ENCODE measurements around the gene PIK3R3. TPM values are rescaled to one million over a fixed set of nuclear protein-coding genes. Genes with fewer than 3 reads are reported as not detected.

Gene PIK3R3
- total and polyA plus RNA-seq, 7 donors, result 6.7 to 24.2 (median 17.4) TPM

DNA sequence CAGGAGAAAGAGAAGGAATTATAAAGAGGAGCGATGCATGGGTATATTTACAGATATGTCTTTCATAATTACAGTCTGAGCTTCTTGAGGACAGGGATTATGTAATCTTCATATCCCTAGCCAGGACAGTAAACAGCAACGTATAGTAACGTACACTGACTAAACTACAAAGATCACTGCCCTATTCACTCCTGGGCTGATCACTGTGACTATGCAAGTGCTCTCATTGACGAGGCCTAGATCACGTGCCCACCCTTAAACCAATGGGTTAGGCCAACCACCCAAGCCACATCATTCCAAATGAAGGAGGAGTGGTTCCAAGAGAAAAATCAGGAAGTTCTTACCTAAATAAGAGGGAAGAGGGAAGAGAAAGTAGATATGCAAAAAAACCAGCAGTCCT lies 18.5 kb downstream of the PIK3R3 start:
- no peaks in the 10 kb centered on the region for H3K27me3 ChIP-seq (ENCODE audit: insufficient read depth in 3 of 3, low read length in 2 of 3)
- 89 to 95% (median 93%) methylated on average over 5 of the region's 5 CpGs for WGBS, 3 donors
- intact Hi-C loops (cut with DNase I), result no loop called here
- TF ChIP-seq, protein P1, sequence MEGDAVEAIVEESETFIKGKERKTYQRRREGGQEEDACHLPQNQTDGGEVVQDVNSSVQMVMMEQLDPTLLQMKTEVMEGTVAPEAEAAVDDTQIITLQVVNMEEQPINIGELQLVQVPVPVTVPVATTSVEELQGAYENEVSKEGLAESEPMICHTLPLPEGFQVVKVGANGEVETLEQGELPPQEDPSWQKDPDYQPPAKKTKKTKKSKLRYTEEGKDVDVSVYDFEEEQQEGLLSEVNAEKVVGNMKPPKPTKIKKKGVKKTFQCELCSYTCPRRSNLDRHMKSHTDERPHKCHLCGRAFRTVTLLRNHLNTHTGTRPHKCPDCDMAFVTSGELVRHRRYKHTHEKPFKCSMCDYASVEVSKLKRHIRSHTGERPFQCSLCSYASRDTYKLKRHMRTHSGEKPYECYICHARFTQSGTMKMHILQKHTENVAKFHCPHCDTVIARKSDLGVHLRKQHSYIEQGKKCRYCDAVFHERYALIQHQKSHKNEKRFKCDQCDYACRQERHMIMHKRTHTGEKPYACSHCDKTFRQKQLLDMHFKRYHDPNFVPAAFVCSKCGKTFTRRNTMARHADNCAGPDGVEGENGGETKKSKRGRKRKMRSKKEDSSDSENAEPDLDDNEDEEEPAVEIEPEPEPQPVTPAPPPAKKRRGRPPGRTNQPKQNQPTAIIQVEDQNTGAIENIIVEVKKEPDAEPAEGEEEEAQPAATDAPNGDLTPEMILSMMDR (IDR thresholded peaks at IDR 0.05), result no peak
- no peaks in the 10 kb centered on the region for H3K4me1 ChIP-seq
- no peaks in the 10 kb centered on the region for H3K9me3 ChIP-seq
- ATAC-seq (peak in 2 of 4 donors; percentile 37 to 44), DNase-seq (no peak)
- H3K27ac ChIP-seq, result no peak overlapping the region
- H3K4me3 ChIP-seq, result no peak overlapping the region
- no peaks in the 10 kb centered on the region for H3K36me3 ChIP-seq (ENCODE audit: insufficient read depth in 1 of 2, low read depth in 1 of 2)

DNA sequence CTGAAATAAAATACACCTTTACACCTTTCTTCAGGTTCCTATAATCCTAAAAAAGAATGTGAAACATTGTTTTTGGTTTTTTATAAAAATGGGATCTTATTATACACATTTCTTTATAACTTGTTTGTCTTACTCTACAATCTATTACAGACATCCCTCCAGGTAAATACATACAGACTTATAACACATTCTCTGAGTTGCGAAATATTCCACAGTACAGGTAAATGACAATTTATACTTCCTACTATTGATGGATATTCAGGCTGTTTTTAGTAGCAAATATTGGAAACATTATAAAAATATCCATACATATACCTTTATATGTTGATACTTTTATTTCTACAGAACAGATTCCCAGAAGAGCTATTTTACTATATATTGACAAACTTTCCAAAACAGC lies 20.3 kb downstream of the PIK3R3 start:
- no peaks in the 10 kb centered on the region for H3K9me3 ChIP-seq
- 96 to 99% (median 96%) methylated on average over 1 of the region's 1 CpG for WGBS, 3 donors
- no peaks in the 10 kb centered on the region for H3K4me1 ChIP-seq
- TF ChIP-seq, protein P1 (IDR thresholded peaks at IDR 0.05), result no peak
- intact Hi-C loops (cut with DNase I), result no loop called here
- H3K36me3 ChIP-seq (ENCODE audit: insufficient read depth in 1 of 2, low read depth in 1 of 2), result no peaks in the 10 kb centered on the region
- no peak overlapping the region for H3K4me3 ChIP-seq
- no peak for ATAC-seq
- DNase-seq, result no peak
- no peak overlapping the region for H3K27ac ChIP-seq
- H3K27me3 ChIP-seq (ENCODE audit: insufficient read depth in 3 of 3, low read length in 2 of 3), result no peaks in the 10 kb centered on the region

DNA sequence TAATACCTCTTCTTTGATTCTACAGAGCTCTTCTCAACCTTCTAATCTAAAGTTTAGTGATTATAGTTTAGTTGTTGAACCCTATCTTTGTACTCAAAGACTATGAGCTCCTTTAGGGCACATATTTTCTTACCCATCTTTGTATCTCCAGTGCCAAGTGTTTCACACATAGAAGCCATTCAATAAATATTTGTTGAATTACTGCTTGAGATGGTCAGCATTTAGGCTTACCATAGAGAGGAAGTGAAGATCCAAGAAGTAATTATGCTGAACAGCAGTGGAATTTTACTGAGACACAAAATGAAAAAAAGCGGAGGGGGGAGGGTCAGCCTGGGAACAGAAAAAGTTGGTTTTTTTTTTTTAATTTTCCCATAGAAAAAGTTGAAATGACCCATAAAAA lies 21.9 kb downstream of the PIK3R3 start:
- TF ChIP-seq, protein P1 (IDR thresholded peaks at IDR 0.05), result no peak
- no peak for DNase-seq
- intact Hi-C loops (cut with DNase I), result no loop called here
- Histone ChIP-seq H3K4me3 (no peak overlapping the region), H3K9me3 (no peaks in the 10 kb centered on the region), H3K4me1 (no peaks in the 10 kb centered on the region), H3K27ac (no peak overlapping the region), H3K27me3 (ENCODE audit: insufficient read depth in 3 of 3, low read length in 2 of 3) (no peaks in the 10 kb centered on the region), H3K36me3 (ENCODE audit: insufficient read depth in 1 of 2, low read depth in 1 of 2) (no peaks in the 10 kb centered on the region)
- 87 to 100% (median 93%) methylated on average over 1 of the region's 1 CpG for WGBS, 3 donors
- no peak for ATAC-seq

DNA sequence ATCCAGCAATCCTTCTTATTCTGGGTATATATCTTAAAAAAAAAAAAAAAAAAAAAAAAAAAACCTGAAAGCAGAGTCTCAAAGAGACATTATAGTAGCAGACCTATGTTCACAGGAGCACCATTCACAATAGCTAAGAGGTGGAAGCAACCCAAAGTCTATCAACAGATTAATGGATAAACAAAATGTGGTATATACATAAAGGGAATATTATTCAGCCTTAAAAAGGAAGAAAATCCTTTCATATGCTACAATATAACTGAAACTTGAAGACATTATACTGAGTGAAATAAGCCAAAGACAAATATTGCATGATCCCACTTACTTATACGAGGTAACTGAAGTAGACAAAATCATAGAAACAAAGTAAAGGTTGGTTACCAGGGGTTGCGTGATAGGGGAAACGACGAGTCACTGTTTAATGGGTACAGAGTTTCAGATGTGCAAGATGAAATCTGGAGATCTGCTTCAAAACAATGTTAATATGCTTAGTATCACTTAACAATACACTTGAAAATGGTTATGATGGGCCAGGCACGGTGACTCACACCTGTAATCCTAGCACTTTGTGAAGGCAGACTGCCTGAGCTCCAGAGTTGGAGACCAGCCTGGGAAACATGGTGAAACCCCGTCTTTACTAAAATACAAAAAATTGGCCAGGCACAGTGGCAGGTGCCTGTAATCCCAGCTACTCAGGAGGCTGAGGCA lies 29.5 kb downstream of the PIK3R3 start:
- no peaks in the 10 kb centered on the region for H3K4me1 ChIP-seq
- ATAC-seq, result peak in 2 of 4 donors; percentile 62 to 68
- intact Hi-C loops (cut with DNase I), result no loop called here
- no peak for DNase-seq
- no peaks in the 10 kb centered on the region for H3K36me3 ChIP-seq (ENCODE audit: insufficient read depth in 1 of 2, low read depth in 1 of 2)
- H3K27ac ChIP-seq, result no peak overlapping the region
- 81 to 86% (median 82%) methylated on average over 6 of the region's 6 CpGs for WGBS, 3 donors
- no peaks in the 10 kb centered on the region for H3K9me3 ChIP-seq
- TF ChIP-seq, protein P1 (IDR thresholded peaks at IDR 0.05), result no peak
- H3K27me3 ChIP-seq (ENCODE audit: insufficient read depth in 3 of 3, low read length in 2 of 3), result no peaks in the 10 kb centered on the region
- H3K4me3 ChIP-seq, result no peak overlapping the region

DNA sequence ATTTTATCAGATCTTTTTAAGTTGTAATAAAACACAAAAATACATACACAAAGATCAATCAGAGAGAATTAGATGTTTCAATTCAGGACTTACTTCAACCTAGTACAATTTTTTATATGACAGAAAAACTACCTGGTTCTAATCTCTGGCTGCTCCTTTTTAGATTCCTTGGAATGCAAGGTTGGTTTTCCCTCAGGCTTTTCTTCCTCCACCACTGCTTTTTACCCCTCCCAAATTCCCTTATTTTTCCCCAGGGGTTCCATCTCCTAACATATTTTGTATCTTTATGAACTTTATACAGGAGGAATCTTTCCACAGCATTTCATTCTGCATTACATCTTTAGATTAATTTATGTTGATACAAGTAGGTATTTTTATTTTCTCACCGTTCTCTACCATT lies 33.2 kb downstream of the PIK3R3 start:
- H3K4me1 ChIP-seq, result peaks cover 6% of the 10 kb centered on the region
- ATAC-seq (no peak), DNase-seq (no peak)
- H3K27ac ChIP-seq, result no peak overlapping the region
- 94 to 100% (median 100%) methylated on average over 1 of the region's 1 CpG for WGBS, 3 donors
- H3K9me3 ChIP-seq, result no peaks in the 10 kb centered on the region
- no peak overlapping the region for H3K4me3 ChIP-seq
- H3K27me3 ChIP-seq (ENCODE audit: insufficient read depth in 3 of 3, low read length in 2 of 3), result no peaks in the 10 kb centered on the region
- intact Hi-C loops (cut with DNase I), result no loop called here
- no peaks in the 10 kb centered on the region for H3K36me3 ChIP-seq (ENCODE audit: insufficient read depth in 1 of 2, low read depth in 1 of 2)
- TF ChIP-seq, protein P1 (IDR thresholded peaks at IDR 0.05), result no peak

All from psoas muscle (tissue), 8 donors.